ENCODE data around the gene CDH4. TPM values are rescaled to one million over a fixed set of nuclear protein-coding genes. Genes with fewer than 3 reads are reported as not detected.

Gene CDH4
- total RNA-seq, 1 donor from 2014 or later, result 8.3 TPM

DNA sequence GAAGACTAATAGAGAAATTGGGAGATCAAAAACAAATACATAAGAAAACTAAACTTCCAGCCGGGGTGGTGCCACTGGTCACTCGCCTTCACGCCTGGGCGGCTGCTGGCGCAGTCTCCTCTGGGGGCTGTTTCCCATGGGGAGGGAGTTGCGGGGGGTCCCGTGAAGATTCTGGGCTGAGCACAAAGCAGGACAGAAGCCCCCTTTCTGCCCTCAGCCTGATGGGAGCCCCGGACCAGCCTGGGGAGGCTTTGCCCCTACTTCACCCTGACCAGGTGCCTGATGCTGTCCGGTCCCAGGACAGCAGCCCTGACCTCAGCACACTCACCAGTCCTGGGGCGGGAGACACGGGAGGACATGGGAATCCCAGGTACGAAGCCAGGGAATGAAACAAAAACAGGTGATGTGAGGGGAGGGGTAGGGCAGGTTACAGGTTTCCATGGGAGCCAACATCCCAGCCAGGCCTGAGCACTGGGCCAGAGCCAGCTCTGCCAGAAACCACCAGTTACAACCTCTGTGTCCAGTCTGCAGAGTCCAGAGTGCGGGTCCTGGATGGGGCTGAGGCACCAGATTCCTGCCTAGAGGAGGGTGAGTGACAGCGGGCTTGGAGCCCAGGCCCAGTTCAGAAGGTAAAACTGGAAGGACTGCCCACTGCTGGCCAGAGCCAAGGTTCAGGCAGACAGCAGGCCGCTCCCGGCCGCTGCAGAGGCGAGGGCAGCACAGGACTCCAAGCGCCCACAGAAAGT, 487.2 kb downstream of the CDH4 start:
- DNase-seq (ENCODE audit: extremely low spot score, unreplicated experiment), result no peak
- H3K9me3 Mint-ChIP-seq, result no peaks in the 10 kb centered on the region
- peaks cover under 1% of the 10 kb centered on the region for H3K4me1 Mint-ChIP-seq (ENCODE audit: unreplicated experiment)
- no peak overlapping the region for H3K27ac Mint-ChIP-seq
- TF ChIP-seq, protein P1, sequence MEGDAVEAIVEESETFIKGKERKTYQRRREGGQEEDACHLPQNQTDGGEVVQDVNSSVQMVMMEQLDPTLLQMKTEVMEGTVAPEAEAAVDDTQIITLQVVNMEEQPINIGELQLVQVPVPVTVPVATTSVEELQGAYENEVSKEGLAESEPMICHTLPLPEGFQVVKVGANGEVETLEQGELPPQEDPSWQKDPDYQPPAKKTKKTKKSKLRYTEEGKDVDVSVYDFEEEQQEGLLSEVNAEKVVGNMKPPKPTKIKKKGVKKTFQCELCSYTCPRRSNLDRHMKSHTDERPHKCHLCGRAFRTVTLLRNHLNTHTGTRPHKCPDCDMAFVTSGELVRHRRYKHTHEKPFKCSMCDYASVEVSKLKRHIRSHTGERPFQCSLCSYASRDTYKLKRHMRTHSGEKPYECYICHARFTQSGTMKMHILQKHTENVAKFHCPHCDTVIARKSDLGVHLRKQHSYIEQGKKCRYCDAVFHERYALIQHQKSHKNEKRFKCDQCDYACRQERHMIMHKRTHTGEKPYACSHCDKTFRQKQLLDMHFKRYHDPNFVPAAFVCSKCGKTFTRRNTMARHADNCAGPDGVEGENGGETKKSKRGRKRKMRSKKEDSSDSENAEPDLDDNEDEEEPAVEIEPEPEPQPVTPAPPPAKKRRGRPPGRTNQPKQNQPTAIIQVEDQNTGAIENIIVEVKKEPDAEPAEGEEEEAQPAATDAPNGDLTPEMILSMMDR (conservative IDR thresholded peaks at IDR 0.05), result no peak
- H3K4me3 Mint-ChIP-seq, result no peak overlapping the region
- H3K27me3 Mint-ChIP-seq, result peaks cover 7% of the 10 kb centered on the region
- H3K36me3 Mint-ChIP-seq, result no peaks in the 10 kb centered on the region

DNA sequence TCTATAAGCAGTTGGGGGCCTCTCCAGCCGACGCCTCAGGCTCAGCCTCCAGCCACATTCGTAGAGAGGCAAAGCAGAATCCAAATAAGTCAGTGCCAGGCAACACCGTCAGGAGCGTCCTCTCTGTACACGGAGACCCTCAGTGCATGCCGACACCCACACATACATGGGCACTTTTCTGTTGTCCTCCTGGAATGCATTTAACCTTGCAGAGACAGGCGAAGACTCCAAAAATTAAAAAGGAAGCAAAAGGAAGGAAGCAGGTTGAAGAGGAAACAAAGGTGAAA, 487.7 kb downstream of the CDH4 start:
- no peaks in the 10 kb centered on the region for H3K36me3 Mint-ChIP-seq
- TF ChIP-seq, protein P1 (conservative IDR thresholded peaks at IDR 0.05), result no peak

DNA sequence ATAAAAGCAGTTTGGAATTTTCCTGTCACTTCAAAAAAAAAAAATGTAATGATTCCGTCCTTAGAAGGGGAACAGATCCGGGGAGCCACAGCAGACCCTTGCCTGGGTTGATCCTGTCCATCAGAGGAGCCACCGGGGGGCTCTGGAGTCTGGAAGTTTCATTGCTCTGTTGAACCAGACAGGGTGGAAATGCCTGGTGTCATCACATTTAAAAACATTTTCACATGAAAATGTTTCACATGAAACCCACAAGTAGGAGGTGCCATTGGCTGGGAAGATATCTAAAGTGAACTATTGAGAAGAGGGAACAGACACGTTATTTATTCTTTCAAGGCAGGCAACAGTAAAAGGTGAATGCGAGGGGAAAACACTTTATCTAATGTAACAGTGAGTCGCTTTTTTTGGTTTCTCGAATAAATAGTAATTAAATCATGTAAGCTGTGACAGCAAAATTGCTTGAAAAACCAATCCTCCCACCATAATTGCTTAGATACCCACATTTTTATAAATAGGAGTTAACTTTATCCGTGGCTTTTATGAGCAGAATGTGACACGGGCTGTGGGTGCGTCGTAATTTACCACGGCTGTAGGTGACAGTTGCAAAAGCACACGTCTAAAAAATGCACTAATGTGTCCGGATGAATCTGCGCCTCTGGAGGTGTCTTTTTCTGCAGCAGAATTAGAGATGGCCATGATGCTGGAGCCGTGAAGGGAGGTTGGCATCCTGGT, 490.2 kb downstream of the CDH4 start:
- Mint-ChIP-seq H3K4me3 (no peak overlapping the region), H3K27ac (no peak overlapping the region), H3K27me3 (peaks cover 3% of the 10 kb centered on the region), H3K4me1 (ENCODE audit: unreplicated experiment) (no peaks in the 10 kb centered on the region), H3K36me3 (no peaks in the 10 kb centered on the region), H3K9me3 (no peaks in the 10 kb centered on the region)
- DNase-seq (ENCODE audit: extremely low spot score, unreplicated experiment), result no peak
- TF ChIP-seq, protein P1 (conservative IDR thresholded peaks at IDR 0.05), result peak; percentile 56

More for the DNA sequence above, 487.7 kb downstream of the CDH4 start:
- Mint-ChIP-seq H3K4me3 (no peak overlapping the region), H3K27ac (no peak overlapping the region), H3K27me3 (peaks cover 6% of the 10 kb centered on the region), H3K4me1 (ENCODE audit: unreplicated experiment) (no peaks in the 10 kb centered on the region), H3K9me3 (no peaks in the 10 kb centered on the region)
- no peak for DNase-seq (ENCODE audit: extremely low spot score, unreplicated experiment)

DNA sequence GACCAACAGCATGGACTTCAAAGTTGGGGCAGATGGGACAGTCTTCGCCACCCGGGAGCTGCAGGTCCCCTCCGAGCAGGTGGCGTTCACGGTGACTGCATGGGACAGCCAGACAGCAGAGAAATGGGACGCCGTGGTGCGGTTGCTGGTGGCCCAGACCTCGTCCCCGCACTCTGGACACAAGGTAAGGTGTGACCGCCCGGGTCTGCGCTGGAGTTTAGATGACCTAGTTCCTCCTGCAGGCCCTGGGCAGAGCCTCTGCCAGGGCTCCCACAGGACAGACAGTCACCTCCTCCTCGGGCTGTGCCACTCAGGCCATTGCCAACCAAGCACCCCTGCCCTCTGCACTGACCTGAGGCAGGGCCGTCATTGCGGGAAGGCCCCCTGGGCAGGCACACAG, 491.5 kb downstream of the CDH4 start:
- H3K4me3 Mint-ChIP-seq, result no peak overlapping the region

DNA sequence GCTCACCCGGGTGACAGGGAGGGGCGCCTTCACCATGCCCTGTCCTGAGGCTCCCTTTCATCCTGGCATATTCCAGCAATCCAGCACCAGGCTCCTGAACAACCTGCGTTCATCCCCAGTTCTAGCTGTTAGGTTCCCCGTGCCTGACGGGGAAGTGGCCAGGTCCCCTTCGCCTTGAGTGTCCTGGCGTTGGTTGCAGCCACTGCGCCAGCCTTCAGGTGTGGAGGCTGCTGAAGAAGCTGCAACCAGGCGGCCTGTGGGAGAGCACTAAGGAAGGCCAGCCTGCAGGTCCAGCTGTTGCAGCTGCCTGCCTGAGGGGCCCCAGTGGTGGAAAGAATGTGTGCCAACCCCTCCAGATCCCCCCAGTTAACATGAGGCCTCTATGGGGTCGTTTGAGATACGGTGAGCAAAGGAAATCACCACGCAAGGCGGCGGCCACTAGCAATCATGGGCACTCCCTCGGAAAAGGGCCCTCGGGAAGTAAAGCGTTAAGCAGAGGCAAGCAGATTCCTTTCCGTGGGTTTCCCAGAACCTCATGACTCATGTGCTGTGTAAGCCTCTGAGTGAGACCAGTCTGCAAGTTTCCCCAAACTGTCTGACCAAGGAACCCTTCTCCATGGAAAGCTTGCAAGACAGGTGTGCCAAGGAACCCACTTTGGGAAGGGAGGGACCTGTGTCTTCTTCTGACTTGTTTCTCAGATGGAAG, 492.8 kb downstream of the CDH4 start:
- Mint-ChIP-seq H3K27ac (no peak overlapping the region), H3K27me3 (peaks cover 3% of the 10 kb centered on the region), H3K4me3 (no peak overlapping the region), H3K9me3 (no peaks in the 10 kb centered on the region), H3K4me1 (ENCODE audit: unreplicated experiment) (no peaks in the 10 kb centered on the region), H3K36me3 (no peaks in the 10 kb centered on the region)
- no peak for DNase-seq (ENCODE audit: extremely low spot score, unreplicated experiment)
- TF ChIP-seq, protein P1 (conservative IDR thresholded peaks at IDR 0.05), result no peak

More for the DNA sequence above, 491.5 kb downstream of the CDH4 start:
- DNase-seq (ENCODE audit: extremely low spot score, unreplicated experiment), result no peak
- Mint-ChIP-seq H3K4me1 (ENCODE audit: unreplicated experiment) (no peaks in the 10 kb centered on the region), H3K36me3 (no peaks in the 10 kb centered on the region), H3K27me3 (peaks cover 3% of the 10 kb centered on the region), H3K27ac (no peak overlapping the region), H3K9me3 (no peaks in the 10 kb centered on the region)
- TF ChIP-seq, protein P1 (conservative IDR thresholded peaks at IDR 0.05), result no peak
